Measurements from ENCODE around the gene DNM1.

DNA sequence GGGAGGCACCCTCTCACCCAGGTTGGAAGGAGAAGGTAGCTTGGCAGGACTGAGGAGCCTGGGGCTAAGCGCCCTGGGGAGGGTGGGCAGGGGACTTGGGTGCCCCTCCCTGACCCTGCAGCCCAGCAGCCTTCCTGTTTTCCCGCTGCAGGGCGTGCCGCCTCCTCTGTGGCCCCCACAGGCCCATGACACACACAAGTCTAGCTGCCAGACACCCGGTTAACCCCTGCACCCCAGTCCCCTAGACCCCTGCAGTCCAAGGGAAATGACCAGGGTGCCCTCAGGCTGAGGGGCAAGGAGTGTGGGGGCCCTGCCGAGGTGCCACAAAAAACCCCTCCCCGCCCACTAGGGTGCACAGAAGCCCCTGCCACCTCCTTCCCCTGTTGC is 39.6 kb downstream of the DNM1 start:
- TF ChIP-seq, protein P1, sequence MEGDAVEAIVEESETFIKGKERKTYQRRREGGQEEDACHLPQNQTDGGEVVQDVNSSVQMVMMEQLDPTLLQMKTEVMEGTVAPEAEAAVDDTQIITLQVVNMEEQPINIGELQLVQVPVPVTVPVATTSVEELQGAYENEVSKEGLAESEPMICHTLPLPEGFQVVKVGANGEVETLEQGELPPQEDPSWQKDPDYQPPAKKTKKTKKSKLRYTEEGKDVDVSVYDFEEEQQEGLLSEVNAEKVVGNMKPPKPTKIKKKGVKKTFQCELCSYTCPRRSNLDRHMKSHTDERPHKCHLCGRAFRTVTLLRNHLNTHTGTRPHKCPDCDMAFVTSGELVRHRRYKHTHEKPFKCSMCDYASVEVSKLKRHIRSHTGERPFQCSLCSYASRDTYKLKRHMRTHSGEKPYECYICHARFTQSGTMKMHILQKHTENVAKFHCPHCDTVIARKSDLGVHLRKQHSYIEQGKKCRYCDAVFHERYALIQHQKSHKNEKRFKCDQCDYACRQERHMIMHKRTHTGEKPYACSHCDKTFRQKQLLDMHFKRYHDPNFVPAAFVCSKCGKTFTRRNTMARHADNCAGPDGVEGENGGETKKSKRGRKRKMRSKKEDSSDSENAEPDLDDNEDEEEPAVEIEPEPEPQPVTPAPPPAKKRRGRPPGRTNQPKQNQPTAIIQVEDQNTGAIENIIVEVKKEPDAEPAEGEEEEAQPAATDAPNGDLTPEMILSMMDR (IDR thresholded peaks at IDR 0.05): no peak
- TF ChIP-seq POLR2A (IDR thresholded peaks at IDR 0.05): no peak
